Transverse colon (tissue), 3 donors: ENCODE data around the gene ASB13.

Experiments used
- CTCF ChIP-seq, 5 experiments: fragments of 200-600 bp in 3 of 5; fragments of 450-650 bp in 2 of 5; sonication (generic) in 3 of 5; IDR thresholded peaks; 1 replicate in 2 of 5; 2 replicates in 3 of 5; pipeline ENCODE4 v1.5.1; 2016 to 2017; ENCODE audit warnings: antibody characterized with exemption in 5 of 5, inconsistent platforms in 3 of 5, mild to moderate bottlenecking in 2 of 5, moderate library complexity in 1 of 5
- EP300 ChIP-seq: sonication (generic); formaldehyde crosslinking; IDR thresholded peaks from one replicate; pipeline ENCODE4 v1.6.1; 2017; ENCODE audit warnings: antibody characterized with exemption, low read depth

GRCh38 chr10:5694573-5694972 lies 28.2 kb upstream of the ASB13 start:
- TF ChIP-seq CTCF (IDR thresholded peaks at IDR 0.05) (no peak), EP300 (no peak)
